Measurements from ENCODE around the gene MRE11.
"Not testable (repeated sequence)": the region's sequence is repeated elsewhere in the genome, so short reads cannot be mapped to it uniquely, and the experiment has no call there.

Gene MRE11

GRCh38 chr11:94423507-94423906 is 70.1 kb downstream of the MRE11 start:
- no peak for DNase-seq (ENCODE audit: low spot score)

- DNase-seq (ENCODE audit: low spot score): no peak
Measured at GRCh38 chr11:94418123-94418765, 75.4 kb downstream of the MRE11 start.

- DNase-seq (ENCODE audit: low spot score): no peak
Measured at GRCh38 chr11:94417386-94417987, 76.2 kb downstream of the MRE11 start.

- no peak for DNase-seq (ENCODE audit: low spot score)
Measured at GRCh38 chr11:94405062-94405833, 88.4 kb downstream of the MRE11 start.

- no peak for DNase-seq (ENCODE audit: low spot score)
Measured at GRCh38 chr11:94402355-94402754, 91.3 kb downstream of the MRE11 start.

GRCh38 chr11:94401773-94402265 is 91.8 kb downstream of the MRE11 start:
- no peak for DNase-seq (ENCODE audit: low spot score)

- DNase-seq (ENCODE audit: low spot score): peak; percentile 44
Measured at GRCh38 chr11:94400839-94401772, 92.5 kb downstream of the MRE11 start, which contains the start of gene GPR83. Gene GPR83 (minus strand): TSS chr11:94401419. CDS start chr11:94401247, 172 bp downstream.

- DNase-seq (ENCODE audit: low spot score): no peak
Measured at GRCh38 chr11:94400457-94400838, 93.2 kb downstream of the MRE11 start.

GRCh38 chr11:94400050-94400449 is 93.6 kb downstream of the MRE11 start:
- no peak for DNase-seq (ENCODE audit: low spot score)

GRCh38 chr11:94398101-94398500 is 95.5 kb downstream of the MRE11 start:
- DNase-seq (ENCODE audit: low spot score): no peak

GRCh38 chr11:94396282-94396681 is 97.4 kb downstream of the MRE11 start:
- DNase-seq (ENCODE audit: low spot score): no peak

- DNase-seq (ENCODE audit: low spot score): not testable (repeated sequence)
Measured at GRCh38 chr11:94391937-94392336, 101.7 kb downstream of the MRE11 start.

GRCh38 chr11:94379613-94380012 is 114.0 kb downstream of the MRE11 start:
- DNase-seq (ENCODE audit: low spot score): no peak

GRCh38 chr11:94376841-94377240 is 116.8 kb downstream of the MRE11 start:
- no peak for DNase-seq (ENCODE audit: low spot score)

GRCh38 chr11:94370576-94370975 is 123.1 kb downstream of the MRE11 start:
- not testable (repeated sequence) for DNase-seq (ENCODE audit: low spot score)
